HG02678 (cell line): ENCODE data around the gene COL11A1.
"Not testable (repeated sequence)": the region's sequence is repeated elsewhere in the genome, so short reads cannot be mapped to it uniquely, and the experiment has no call there.

Source experiments
- ATAC-seq: cut with Tn5 transposase; IDR thresholded peaks from one replicate; pipeline ENCODE4 v1.9.1; 2021; ENCODE audit warnings: mild to moderate bottlenecking, moderate library complexity; ENCODE audit not compliant: unreplicated experiment

The COL11A1 gene

DNA sequence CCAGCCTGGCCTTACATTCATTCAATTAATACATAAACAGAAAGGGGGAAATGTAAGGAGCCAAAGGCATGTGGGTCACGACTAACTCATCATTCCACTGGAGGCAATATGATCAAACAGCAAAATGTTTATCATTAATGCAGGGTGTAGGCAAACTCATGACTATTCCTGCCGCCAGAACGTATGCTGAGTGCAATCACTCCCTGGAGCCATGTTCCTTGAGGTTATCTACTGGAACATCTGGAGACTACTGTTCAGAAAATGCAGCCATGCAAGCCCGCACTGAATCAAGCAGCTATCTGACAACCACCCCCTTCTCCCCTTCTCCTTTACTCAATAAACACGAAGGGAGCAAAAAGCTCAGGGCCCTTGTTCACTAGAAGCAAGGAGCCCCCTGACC lies 267.6 kb downstream of the COL11A1 start:
- ATAC-seq: no peak

DNA sequence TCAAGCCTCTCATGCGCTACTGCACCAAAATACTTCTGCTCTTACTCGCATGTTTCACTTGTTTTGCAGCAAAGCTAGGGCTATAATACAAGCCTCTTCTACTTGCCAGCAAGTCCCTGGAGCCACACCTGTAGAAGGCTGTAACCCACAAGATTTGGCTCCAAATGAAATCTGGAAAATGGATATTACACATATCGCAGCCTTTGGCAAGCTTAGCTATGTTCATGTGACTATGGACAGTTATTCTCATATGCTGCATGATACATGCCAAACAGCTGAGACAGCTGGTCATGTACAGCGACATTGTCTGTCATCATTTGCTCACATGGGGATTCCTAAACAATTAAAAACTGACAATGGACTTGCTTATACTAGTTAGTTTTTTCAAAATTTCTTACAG lies 270.3 kb downstream of the COL11A1 start:
- no peak for ATAC-seq

DNA sequence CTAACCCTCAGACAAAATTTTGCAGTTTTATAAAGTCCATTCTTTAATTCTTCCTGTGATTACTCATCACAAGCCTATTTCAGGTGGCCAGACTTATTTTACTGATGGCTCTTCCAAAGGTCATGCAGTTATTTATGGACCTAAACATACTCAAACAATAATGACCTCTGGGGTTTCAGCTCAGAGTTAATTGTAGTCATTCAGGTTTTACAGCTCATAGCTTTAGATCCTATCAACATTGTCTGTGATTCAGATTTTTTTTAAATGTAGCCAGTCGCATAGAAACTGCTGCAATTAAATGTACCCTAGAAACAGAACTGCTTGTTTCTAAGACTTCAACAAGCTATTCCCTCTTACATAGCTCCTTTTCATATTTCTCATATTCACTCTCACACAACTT lies 270.8 kb downstream of the COL11A1 start:
- no peak for ATAC-seq

DNA sequence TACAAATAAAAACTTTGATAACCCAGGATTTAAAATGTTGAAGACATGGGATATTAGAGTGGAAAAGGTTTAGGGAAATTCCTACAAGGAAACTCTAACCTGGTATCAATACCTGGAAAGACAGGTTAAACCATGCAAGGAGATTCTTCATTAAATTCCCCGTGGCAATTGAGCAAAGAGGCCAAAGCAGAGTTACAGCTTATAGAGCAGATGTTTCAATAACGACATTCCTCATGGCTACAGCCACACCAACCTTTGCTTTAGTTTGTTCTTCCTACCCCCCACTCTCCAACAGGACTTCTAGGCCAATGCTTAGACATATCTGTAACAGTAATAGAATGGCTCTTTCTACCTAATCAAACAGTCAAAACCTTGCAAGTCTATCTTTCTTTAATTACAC lies 271.3 kb downstream of the COL11A1 start:
- no peak for ATAC-seq

DNA sequence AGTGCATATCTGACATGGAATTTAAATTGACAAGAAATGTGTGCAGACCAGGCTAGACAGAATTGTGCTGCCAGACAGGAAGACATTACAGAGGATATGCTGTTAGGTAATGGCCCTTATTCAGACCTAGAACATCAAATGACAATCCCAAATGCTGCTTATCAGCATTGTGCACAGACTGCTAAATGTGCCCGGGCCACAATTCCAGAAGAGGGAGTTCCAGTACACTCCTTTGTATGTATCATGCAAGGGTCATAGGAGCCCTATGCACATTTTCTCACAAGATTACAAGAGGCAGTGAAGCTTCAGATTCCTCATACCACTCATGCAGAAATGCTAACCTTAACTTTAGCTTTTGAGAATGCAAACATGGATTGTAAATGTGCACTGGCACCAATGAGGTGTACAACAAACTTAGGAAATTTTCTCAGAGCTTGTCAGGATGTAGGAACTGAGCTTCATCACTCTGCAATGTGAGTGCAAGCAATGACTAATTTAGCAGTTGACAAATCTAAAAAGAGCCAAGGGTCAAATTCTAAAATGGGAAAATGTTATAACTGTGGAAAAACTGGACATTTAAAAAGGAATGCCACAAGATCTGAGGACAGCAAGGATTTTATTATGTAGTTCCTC lies 273.5 kb downstream of the COL11A1 start:
- no peak for ATAC-seq

DNA sequence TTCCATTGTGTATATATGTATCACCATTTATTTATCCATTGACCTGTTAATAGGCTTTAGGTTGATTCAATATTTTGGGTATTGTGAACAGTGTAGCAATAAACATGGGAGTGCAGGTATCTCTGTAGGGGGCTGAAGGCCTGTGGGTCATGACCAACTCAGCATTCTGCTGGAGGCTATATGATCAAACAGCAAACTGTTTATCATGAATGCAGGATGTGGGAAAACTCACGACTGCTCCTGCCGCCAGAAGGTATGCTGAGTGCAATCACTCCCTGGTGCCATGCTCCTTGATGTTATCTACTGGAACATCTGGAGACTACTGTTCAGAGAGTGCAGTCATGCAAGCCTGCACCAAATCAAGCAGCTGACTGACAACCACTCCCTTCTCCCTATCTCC lies 275.2 kb downstream of the COL11A1 start:
- ATAC-seq: no peak

DNA sequence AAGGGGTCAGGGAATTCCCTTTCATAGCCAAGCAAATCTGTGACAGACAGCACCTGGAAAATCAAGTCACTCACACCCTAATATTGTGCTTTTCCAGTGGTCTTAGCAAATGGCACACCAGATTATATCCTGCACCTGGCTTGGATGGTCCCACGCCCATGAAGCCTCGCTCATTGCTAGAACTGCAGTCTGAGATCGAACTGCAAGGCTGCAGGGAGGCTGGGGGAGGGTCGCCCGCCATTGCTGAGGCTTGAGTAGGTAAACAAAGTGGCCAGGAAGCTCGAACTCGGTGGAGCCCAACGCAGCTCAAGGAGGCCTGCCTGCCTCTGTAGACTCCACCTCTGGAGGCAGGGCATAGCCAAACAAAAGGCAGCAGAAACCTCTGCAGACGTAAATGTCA lies 281.6 kb downstream of the COL11A1 start:
- not testable (repeated sequence) for ATAC-seq
